Suprapubic skin (tissue), 3 donors: ENCODE data around the gene IFT43.

Experiments used
- CTCF ChIP-seq, 2 donors: fragments of 200-600 bp in 1 of 2; fragments of 450-650 bp in 1 of 2; sonication (generic) in 1 of 2; IDR thresholded peaks; one replicate each; pipeline ENCODE4 v1.5.1; 2016 to 2019; ENCODE audit warnings: antibody characterized with exemption in 2 of 2, mild to moderate bottlenecking in 1 of 2, moderate library complexity in 1 of 2
- EP300 ChIP-seq: sonication (generic); formaldehyde crosslinking; IDR thresholded peaks from one replicate; pipeline ENCODE4 v1.6.1; 2017; ENCODE audit warnings: antibody characterized with exemption
- POLR2A ChIP-seq, 2 donors: fragments of 450-650 bp; IDR thresholded peaks; one replicate each; pipeline ENCODE4 v1.6.1; 2017; ENCODE audit warnings: antibody characterized with exemption in 2 of 2, mild to moderate bottlenecking in 2 of 2, moderate library complexity in 2 of 2

GRCh38 chr14:76050797-76051392, 65.3 kb downstream of the IFT43 start:
- TF ChIP-seq CTCF (IDR thresholded peaks at IDR 0.05) (peak; percentile 56 to 64), EP300 (no peak), POLR2A (IDR thresholded peaks at IDR 0.05) (no peak)
